ENCODE results near the gene ZBTB25. TPM values are rescaled to one million over a fixed set of nuclear protein-coding genes. Genes with fewer than 3 reads are reported as not detected.

The ZBTB25 gene
- total RNA-seq, 1 donor from 2014 or later, result 14.1 TPM

- Mint-ChIP-seq H3K27me3 (ENCODE audit: low read depth) (no peaks in the 10 kb centered on the region), H3K4me1 (peaks cover 9% of the 10 kb centered on the region), H3K27ac (ENCODE audit: unreplicated experiment) (no peak overlapping the region), H3K9me3 (no peaks in the 10 kb centered on the region), H3K4me3 (no peak overlapping the region), H3K36me3 (ENCODE audit: low read depth) (peaks cover 17% of the 10 kb centered on the region)
- DNase-seq (ENCODE audit: low read depth, low spot score), result no peak
- TF ChIP-seq, protein P1, sequence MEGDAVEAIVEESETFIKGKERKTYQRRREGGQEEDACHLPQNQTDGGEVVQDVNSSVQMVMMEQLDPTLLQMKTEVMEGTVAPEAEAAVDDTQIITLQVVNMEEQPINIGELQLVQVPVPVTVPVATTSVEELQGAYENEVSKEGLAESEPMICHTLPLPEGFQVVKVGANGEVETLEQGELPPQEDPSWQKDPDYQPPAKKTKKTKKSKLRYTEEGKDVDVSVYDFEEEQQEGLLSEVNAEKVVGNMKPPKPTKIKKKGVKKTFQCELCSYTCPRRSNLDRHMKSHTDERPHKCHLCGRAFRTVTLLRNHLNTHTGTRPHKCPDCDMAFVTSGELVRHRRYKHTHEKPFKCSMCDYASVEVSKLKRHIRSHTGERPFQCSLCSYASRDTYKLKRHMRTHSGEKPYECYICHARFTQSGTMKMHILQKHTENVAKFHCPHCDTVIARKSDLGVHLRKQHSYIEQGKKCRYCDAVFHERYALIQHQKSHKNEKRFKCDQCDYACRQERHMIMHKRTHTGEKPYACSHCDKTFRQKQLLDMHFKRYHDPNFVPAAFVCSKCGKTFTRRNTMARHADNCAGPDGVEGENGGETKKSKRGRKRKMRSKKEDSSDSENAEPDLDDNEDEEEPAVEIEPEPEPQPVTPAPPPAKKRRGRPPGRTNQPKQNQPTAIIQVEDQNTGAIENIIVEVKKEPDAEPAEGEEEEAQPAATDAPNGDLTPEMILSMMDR (conservative IDR thresholded peaks at IDR 0.05), result no peak
Observed at GRCh38 chr14:64409126-64409920, 94.3 kb downstream of the ZBTB25 start.

DNA sequence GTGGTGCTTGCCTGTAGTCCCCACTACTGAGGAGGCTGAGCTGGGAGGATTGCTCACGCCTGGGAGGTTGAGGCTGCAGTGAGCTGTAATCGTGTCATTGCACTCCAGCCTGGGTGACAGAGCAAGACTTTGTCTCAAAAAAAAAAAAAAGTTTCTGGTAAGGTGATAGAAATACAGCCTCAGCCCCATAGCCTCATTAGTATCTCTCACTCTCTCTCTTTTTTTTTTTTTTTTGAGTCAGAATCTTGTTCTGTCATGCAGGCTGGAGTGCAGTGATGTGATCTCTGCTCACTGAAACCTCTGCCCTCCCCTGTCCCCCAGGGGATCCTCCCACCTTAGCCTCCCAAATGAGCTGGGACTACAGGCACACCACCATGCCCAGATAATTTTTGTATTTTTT, 96.3 kb downstream of the ZBTB25 start:
- Mint-ChIP-seq H3K27ac (ENCODE audit: unreplicated experiment) (no peak overlapping the region), H3K36me3 (ENCODE audit: low read depth) (peaks cover 17% of the 10 kb centered on the region), H3K9me3 (no peaks in the 10 kb centered on the region), H3K4me3 (no peak overlapping the region), H3K4me1 (peaks cover 9% of the 10 kb centered on the region), H3K27me3 (ENCODE audit: low read depth) (no peaks in the 10 kb centered on the region)
- TF ChIP-seq, protein P1 (conservative IDR thresholded peaks at IDR 0.05), result no peak
- DNase-seq (ENCODE audit: low read depth, low spot score), result no peak

GRCh38 chr14:64405295-64405694, 98.3 kb downstream of the ZBTB25 start:
- Mint-ChIP-seq H3K9me3 (no peaks in the 10 kb centered on the region), H3K27ac (ENCODE audit: unreplicated experiment) (no peak overlapping the region), H3K27me3 (ENCODE audit: low read depth) (no peaks in the 10 kb centered on the region), H3K4me1 (peaks cover 5% of the 10 kb centered on the region), H3K4me3 (no peak overlapping the region), H3K36me3 (ENCODE audit: low read depth) (peaks cover 9% of the 10 kb centered on the region)
- TF ChIP-seq, protein P1 (conservative IDR thresholded peaks at IDR 0.05), result no peak
- no peak for DNase-seq (ENCODE audit: low read depth, low spot score)

- Mint-ChIP-seq H3K4me1 (no peaks in the 10 kb centered on the region), H3K4me3 (no peak overlapping the region), H3K9me3 (no peaks in the 10 kb centered on the region), H3K27me3 (ENCODE audit: low read depth) (no peaks in the 10 kb centered on the region), H3K27ac (ENCODE audit: unreplicated experiment) (no peak overlapping the region), H3K36me3 (ENCODE audit: low read depth) (peaks cover 9% of the 10 kb centered on the region)
- TF ChIP-seq, protein P1 (conservative IDR thresholded peaks at IDR 0.05), result no peak
- DNase-seq (ENCODE audit: low read depth, low spot score), result no peak
Observed at GRCh38 chr14:64401949-64402348, 101.7 kb downstream of the ZBTB25 start.

DNA sequence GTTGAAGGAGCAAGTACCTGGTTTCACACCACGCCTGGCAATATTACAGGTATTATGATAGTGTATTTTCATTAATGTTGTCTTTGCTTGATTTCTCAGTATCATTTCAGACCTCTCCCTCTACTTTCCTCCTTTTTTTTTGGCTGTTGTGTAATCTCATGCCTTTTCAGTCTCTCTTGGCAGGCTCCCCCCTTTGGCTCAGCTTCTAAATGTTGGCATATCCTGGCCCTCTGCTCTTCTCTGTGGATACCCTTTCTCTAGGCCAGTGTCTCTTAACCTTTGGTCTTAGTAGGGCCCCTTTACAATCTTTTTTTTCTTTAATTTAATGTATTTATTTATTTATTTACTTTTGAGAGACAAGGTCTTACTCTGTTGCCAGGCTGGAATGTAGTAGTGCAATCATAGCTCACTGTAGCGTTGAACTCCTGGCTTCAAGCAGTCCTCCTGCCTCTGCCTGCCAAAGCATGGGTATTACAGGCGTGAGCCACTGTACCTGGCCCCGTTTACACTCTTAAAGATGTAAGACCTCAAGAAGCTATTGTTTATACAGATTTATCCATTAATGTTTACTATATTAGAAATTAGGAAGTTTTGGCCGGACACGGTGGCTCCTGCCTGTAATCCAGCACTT, 102.7 kb downstream of the ZBTB25 start:
- Mint-ChIP-seq H3K4me1 (no peaks in the 10 kb centered on the region), H3K4me3 (no peak overlapping the region), H3K27me3 (ENCODE audit: low read depth) (no peaks in the 10 kb centered on the region), H3K9me3 (no peaks in the 10 kb centered on the region), H3K27ac (ENCODE audit: unreplicated experiment) (no peak overlapping the region), H3K36me3 (ENCODE audit: low read depth) (peaks cover 9% of the 10 kb centered on the region)
- DNase-seq (ENCODE audit: low read depth, low spot score), result no peak
- TF ChIP-seq, protein P1 (conservative IDR thresholded peaks at IDR 0.05), result no peak

Other genes with a start within 250 kb of the ZBTB25 start
- gene ESR2, start 209.5 kb downstream of the ZBTB25 start, total RNA-seq, result 0.20 and 0.33 TPM in 2 replicates
- gene MTHFD1, start 115.5 kb downstream of the ZBTB25 start, total RNA-seq, result 161 and 172 TPM in 2 replicates
- gene AKAP5, start 38.3 kb downstream of the ZBTB25 start, total RNA-seq, result 1.3 and 1.4 TPM in 2 replicates
- gene ZBTB1, start 932 bp upstream of the ZBTB25 start, total RNA-seq, result 36.0 and 41.4 TPM in 2 replicates
- 2.6 and 2.7 TPM in 2 replicates for gene HSPA2, start 36.9 kb upstream of the ZBTB25 start, total RNA-seq
- gene PPP1R36, start 46.1 kb upstream of the ZBTB25 start, total RNA-seq, result 0.33 and 1.1 TPM in 2 replicates
- gene PLEKHG3, start 200.6 kb upstream of the ZBTB25 start, total RNA-seq, result 43.4 and 46.0 TPM in 2 replicates

Data from neural crest cell (in vitro differentiated cells).